Measurements from ENCODE around the gene ELOVL3.

DNA sequence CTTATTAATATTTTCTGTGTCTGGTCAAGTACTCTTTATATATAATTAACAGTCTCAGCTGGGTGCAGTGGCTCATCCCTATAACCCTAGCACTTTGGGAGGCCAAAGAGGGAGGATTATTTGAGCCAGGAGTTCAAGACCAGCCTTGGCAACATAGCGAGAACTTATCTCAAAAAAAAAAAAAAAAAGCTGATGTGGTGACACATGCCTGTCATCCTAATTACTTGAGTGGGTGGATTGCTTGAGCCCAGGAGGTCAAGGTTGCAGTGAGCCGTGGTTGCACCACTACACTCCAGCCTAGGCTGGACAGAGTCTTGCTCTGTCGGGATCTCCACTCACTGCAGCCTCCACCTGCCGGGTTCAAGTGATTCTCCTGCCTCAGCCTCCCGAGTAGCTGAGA is 6.7 kb upstream of the ELOVL3 start:
- TF ChIP-seq, protein P1, sequence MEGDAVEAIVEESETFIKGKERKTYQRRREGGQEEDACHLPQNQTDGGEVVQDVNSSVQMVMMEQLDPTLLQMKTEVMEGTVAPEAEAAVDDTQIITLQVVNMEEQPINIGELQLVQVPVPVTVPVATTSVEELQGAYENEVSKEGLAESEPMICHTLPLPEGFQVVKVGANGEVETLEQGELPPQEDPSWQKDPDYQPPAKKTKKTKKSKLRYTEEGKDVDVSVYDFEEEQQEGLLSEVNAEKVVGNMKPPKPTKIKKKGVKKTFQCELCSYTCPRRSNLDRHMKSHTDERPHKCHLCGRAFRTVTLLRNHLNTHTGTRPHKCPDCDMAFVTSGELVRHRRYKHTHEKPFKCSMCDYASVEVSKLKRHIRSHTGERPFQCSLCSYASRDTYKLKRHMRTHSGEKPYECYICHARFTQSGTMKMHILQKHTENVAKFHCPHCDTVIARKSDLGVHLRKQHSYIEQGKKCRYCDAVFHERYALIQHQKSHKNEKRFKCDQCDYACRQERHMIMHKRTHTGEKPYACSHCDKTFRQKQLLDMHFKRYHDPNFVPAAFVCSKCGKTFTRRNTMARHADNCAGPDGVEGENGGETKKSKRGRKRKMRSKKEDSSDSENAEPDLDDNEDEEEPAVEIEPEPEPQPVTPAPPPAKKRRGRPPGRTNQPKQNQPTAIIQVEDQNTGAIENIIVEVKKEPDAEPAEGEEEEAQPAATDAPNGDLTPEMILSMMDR (IDR thresholded peaks at IDR 0.05; ENCODE audit: insufficient read depth, low read length): no peak
- TF ChIP-seq POLR2AphosphoS5 (IDR thresholded peaks at IDR 0.05; ENCODE audit: low read depth) (no peak), GABPA (IDR thresholded peaks at IDR 0.05; ENCODE audit: low read depth) (no peak), SPI1 (IDR thresholded peaks at IDR 0.05; ENCODE audit: borderline replicate concordance, low read depth) (no peak)
- TF ChIP-seq, protein P2, sequence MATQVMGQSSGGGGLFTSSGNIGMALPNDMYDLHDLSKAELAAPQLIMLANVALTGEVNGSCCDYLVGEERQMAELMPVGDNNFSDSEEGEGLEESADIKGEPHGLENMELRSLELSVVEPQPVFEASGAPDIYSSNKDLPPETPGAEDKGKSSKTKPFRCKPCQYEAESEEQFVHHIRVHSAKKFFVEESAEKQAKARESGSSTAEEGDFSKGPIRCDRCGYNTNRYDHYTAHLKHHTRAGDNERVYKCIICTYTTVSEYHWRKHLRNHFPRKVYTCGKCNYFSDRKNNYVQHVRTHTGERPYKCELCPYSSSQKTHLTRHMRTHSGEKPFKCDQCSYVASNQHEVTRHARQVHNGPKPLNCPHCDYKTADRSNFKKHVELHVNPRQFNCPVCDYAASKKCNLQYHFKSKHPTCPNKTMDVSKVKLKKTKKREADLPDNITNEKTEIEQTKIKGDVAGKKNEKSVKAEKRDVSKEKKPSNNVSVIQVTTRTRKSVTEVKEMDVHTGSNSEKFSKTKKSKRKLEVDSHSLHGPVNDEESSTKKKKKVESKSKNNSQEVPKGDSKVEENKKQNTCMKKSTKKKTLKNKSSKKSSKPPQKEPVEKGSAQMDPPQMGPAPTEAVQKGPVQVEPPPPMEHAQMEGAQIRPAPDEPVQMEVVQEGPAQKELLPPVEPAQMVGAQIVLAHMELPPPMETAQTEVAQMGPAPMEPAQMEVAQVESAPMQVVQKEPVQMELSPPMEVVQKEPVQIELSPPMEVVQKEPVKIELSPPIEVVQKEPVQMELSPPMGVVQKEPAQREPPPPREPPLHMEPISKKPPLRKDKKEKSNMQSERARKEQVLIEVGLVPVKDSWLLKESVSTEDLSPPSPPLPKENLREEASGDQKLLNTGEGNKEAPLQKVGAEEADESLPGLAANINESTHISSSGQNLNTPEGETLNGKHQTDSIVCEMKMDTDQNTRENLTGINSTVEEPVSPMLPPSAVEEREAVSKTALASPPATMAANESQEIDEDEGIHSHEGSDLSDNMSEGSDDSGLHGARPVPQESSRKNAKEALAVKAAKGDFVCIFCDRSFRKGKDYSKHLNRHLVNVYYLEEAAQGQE (IDR thresholded peaks at IDR 0.05; ENCODE audit: insufficient replicate concordance, low read depth): no peak
